SK-N-SH (cell line): ENCODE measurements around the gene SLFNL1. TPM values are rescaled to one million over a fixed set of nuclear protein-coding genes. Genes with fewer than 3 reads are reported as not detected.

Experiments
- CTCF ChIA-PET: fragments of 300-600, 350-600 bp; formaldehyde crosslinking; extraction: SDS; loops from one replicate; lab custom pipeline; 2021; lab: Yijun Ruan, JAX
- POLR2A ChIA-PET: fragments of 350-600 bp; sonication (Branson Sonifier 250); formaldehyde crosslinking; extraction: SDS; loops from one replicate; lab custom pipeline; 2020; ENCODE audit warnings: antibody characterized with exemption, inconsistent platforms; lab: Yijun Ruan, JAX
- DNase-seq: peaks from one replicate; pipeline ENCODE4 v3.0.0; 2012
- H2AFZ ChIP-seq: fragments of 200-600 bp; sonication (generic); 2 replicates; pipeline ENCODE4 v1.8.1; 2016; ENCODE audit warnings: antibody characterized with exemption, mild to moderate bottlenecking, low read depth
- H3F3A ChIP-seq: fragments of 200-600 bp; sonication (generic); replicated peaks from 2 replicates; pipeline ENCODE3; 2016; ENCODE audit warnings: antibody characterized with exemption, mild to moderate bottlenecking; ENCODE audit not compliant: insufficient read depth
- H3K27ac ChIP-seq, 2 experiments: fragments of 200-500 bp in 1 of 2; fragments of 200-600 bp in 1 of 2; sonication (Bioruptor generic) in 1 of 2; sonication (generic), shearing (Covaris generic) in 1 of 2; 2 replicates each; pipeline versions ENCODE4 v1.5.1 to v1.6.1; 2014 to 2016; ENCODE audit warnings: low read depth in 2 of 2, inconsistent platforms in 1 of 2, low read length in 1 of 2, mild to moderate bottlenecking in 1 of 2, mixed read lengths in 1 of 2
- H3K27me3 ChIP-seq: fragments of 200-600 bp; sonication (generic), shearing (Covaris generic); 2 replicates; pipeline ENCODE4 v1.6.1; 2016; ENCODE audit warnings: mixed run types; ENCODE audit not compliant: insufficient read depth
- H3K36me3 ChIP-seq, 2 experiments: fragments of 200-500 bp in 1 of 2; fragments of 200-600 bp in 1 of 2; sonication (Bioruptor generic) in 1 of 2; sonication (generic) in 1 of 2; replicated peaks in 1 of 2; 2 replicates each; pipeline versions ENCODE3 to v1.5.1; 2014 to 2016; ENCODE audit warnings: low read length in 1 of 2, mild to moderate bottlenecking in 1 of 2; ENCODE audit not compliant: insufficient read depth in 2 of 2, control insufficient read depth in 1 of 2
- H3K4me1 ChIP-seq, 2 experiments: fragments of 200-500 bp in 1 of 2; fragments of 200-600 bp in 1 of 2; sonication (Bioruptor generic) in 1 of 2; sonication (generic), shearing (Covaris generic) in 1 of 2; 2 replicates each; pipeline versions ENCODE4 v1.5.1 to v1.6.1; 2014 to 2016; ENCODE audit warnings: low read depth in 1 of 2, low read length in 1 of 2, mixed run types in 1 of 2; ENCODE audit not compliant: insufficient read depth in 2 of 2, control insufficient read depth in 1 of 2
- H3K4me2 ChIP-seq: fragments of 200-600 bp; sonication (generic), shearing (Covaris generic); 2 replicates; pipeline ENCODE4 v1.6.1; 2017; ENCODE audit warnings: mixed run types
- H3K4me3 ChIP-seq, 2 experiments: fragments of 200-500 bp in 1 of 2; fragments of 200-600 bp in 1 of 2; sonication (Bioruptor generic) in 1 of 2; sonication (generic), shearing (Covaris generic) in 1 of 2; 2 replicates each; pipeline versions ENCODE4 v1.5.1 to v1.8.1; 2014 to 2016; ENCODE audit warnings: low read depth in 2 of 2, inconsistent platforms in 1 of 2, low read length in 1 of 2, mild to moderate bottlenecking in 1 of 2, mixed read lengths in 1 of 2, moderate library complexity in 1 of 2
- H3K79me2 ChIP-seq: fragments of 200-600 bp; sonication (generic); 2 replicates; pipeline ENCODE4 v1.8.1; 2017; ENCODE audit warnings: mild to moderate bottlenecking; ENCODE audit not compliant: insufficient read depth
- H3K9ac ChIP-seq: fragments of 200-600 bp; sonication (generic); 2 replicates; pipeline ENCODE4 v1.6.1; 2017; ENCODE audit warnings: mixed run types
- H3K9me2 ChIP-seq: fragments of 200-600 bp; sonication (generic); 2 replicates; pipeline ENCODE4 v1.6.1; 2017; ENCODE audit warnings: mixed run types
- H3K9me3 ChIP-seq: fragments of 200-600 bp; sonication (generic); 2 replicates; pipeline ENCODE4 v1.6.1; 2017; ENCODE audit warnings: mixed run types, mild to moderate bottlenecking, moderate library complexity
- H4K20me1 ChIP-seq: fragments of 200-600 bp; sonication (generic); 2 replicates; pipeline ENCODE4 v1.6.1; 2017; ENCODE audit warnings: mild to moderate bottlenecking, mixed run types; ENCODE audit not compliant: insufficient read depth
- CHD2 ChIP-seq: fragments of 150-350 bp; IDR thresholded peaks from 2 replicates; pipeline ENCODE4 v1.6.1; 2018; ENCODE audit warnings: low read length; ENCODE audit not compliant: partially characterized antibody
- ELF1 ChIP-seq: IDR thresholded peaks from 2 replicates; pipeline ENCODE4 v1.4.0; 2012
- EP300 ChIP-seq, 2 experiments: IDR thresholded peaks; 2 replicates each; pipeline versions ENCODE4 v1.4.0 to v1.6.1; 2012; ENCODE audit warnings: borderline replicate concordance in 1 of 2, low read depth in 1 of 2, low read length in 1 of 2
- EZH2phosphoT487 ChIP-seq: fragments of 200-600 bp; sonication (generic); IDR thresholded peaks from 2 replicates; pipeline ENCODE4 v1.6.1; 2017; ENCODE audit warnings: low read depth, mixed run types, mild to moderate bottlenecking, antibody characterized with exemption, moderate library complexity, borderline replicate concordance
- FOSL2 ChIP-seq: IDR thresholded peaks from 2 replicates; pipeline ENCODE4 v1.4.0; 2012; ENCODE audit warnings: low read depth, mild to moderate bottlenecking, moderate library complexity, borderline replicate concordance
- GABPA ChIP-seq: IDR thresholded peaks from 2 replicates; pipeline ENCODE4 v1.4.0; 2012; ENCODE audit warnings: low read depth, mild to moderate bottlenecking
- GATA2 ChIP-seq: sonication (generic); formaldehyde crosslinking; IDR thresholded peaks from 2 replicates; pipeline ENCODE4 v1.5.0; 2020; ENCODE audit warnings: mild to moderate bottlenecking, missing genetic modification reagents
- JUND ChIP-seq: IDR thresholded peaks from 2 replicates; pipeline ENCODE4 v1.4.0; 2012
- MEF2A ChIP-seq: IDR thresholded peaks from 2 replicates; pipeline ENCODE4 v1.4.0; 2012; ENCODE audit warnings: low read depth, borderline replicate concordance
- NFIC ChIP-seq: IDR thresholded peaks from 2 replicates; pipeline ENCODE4 v1.4.0; 2012; ENCODE audit warnings: borderline replicate concordance
- NRF1 ChIP-seq: IDR thresholded peaks from 2 replicates; pipeline ENCODE4 v1.6.1; 2012; ENCODE audit warnings: low read depth, mild to moderate bottlenecking, low read length
- POLR2AphosphoS5 ChIP-seq: IDR thresholded peaks from 2 replicates; pipeline ENCODE4 v1.6.1; 2012; ENCODE audit warnings: low read depth, low read length
- RAD21 ChIP-seq: IDR thresholded peaks from 2 replicates; pipeline ENCODE4 v1.6.1; 2012; ENCODE audit warnings: mild to moderate bottlenecking, low read length
- RCOR1 ChIP-seq: fragments of 150-350 bp; IDR thresholded peaks from 2 replicates; pipeline ENCODE4 v1.6.1; 2017; ENCODE audit warnings: antibody characterized with exemption, low read length
- RFX5 ChIP-seq: IDR thresholded peaks from 2 replicates; pipeline ENCODE4 v1.6.1; 2012; ENCODE audit warnings: mild to moderate bottlenecking, improper control_type of control experiment, low read length
- TEAD4 ChIP-seq: IDR thresholded peaks from 2 replicates; pipeline ENCODE4 v1.4.0; 2012; ENCODE audit warnings: mild to moderate bottlenecking, borderline replicate concordance; ENCODE audit not compliant: insufficient read depth
- YY1 ChIP-seq: IDR thresholded peaks from 2 replicates; pipeline ENCODE4 v1.4.0; 2012; ENCODE audit warnings: low read depth, mild to moderate bottlenecking
- ZBTB33 ChIP-seq: IDR thresholded peaks from 2 replicates; pipeline ENCODE4 v1.4.0; 2012; ENCODE audit warnings: low read depth, borderline replicate concordance
- WGBS: methylation state at CpG from one replicate; pipeline ENCODE4 v1.1.6; 2017; ENCODE audit warnings: low lambda C conversion rate; 5-methylcytosine and 5-hydroxymethylcytosine counted together
- polyA plus RNA-seq, 3 experiments: library from polyadenylated mRNA; depleted of rRNA; stranded (reverse); fragments of >200 nt; gene quantifications; 2 replicates each; pipeline ENCODE4 v1.2.3, GENCODE V29; 2012
- TF ChIP-seq, protein P1 (sequence below): IDR thresholded peaks from 2 replicates; pipeline ENCODE4 v1.4.0; 2012; ENCODE audit warnings: low read depth
- TF ChIP-seq, protein P2 (sequence below): IDR thresholded peaks from 2 replicates; pipeline ENCODE4; 2012
- TF ChIP-seq, protein P3 (sequence below): fragments of 150-350 bp; IDR thresholded peaks from 2 replicates; pipeline ENCODE4 v1.6.1; 2017; ENCODE audit warnings: antibody characterized with exemption, low read length, low read depth, borderline replicate concordance

The SLFNL1 gene
- polyA plus RNA-seq, 1 of the 3 experiments (the other 2 are of a cell fraction), result 0.26 TPM

GRCh38 chr1:41013024-41013423 is 8.5 kb downstream of the SLFNL1 start:
- Histone ChIP-seq H3K27ac (no peak overlapping the region), H3K9ac (no peak overlapping the region), H3K36me3 (peaks cover 52 to 77% of the 10 kb centered on the region in 2 experiments), H2AFZ (no peak overlapping the region), H3K9me2 (no peaks in the 10 kb centered on the region), H3K27me3 (no peaks in the 10 kb centered on the region), H3K4me1 (no peaks in the 10 kb centered on the region), H3K4me2 (no peak overlapping the region), H4K20me1 (no peaks in the 10 kb centered on the region), H3K9me3 (no peaks in the 10 kb centered on the region), H3F3A (peaks cover 8% of the 10 kb centered on the region), H3K4me3 (no peak overlapping the region), H3K79me2 (peaks cover 6% of the 10 kb centered on the region; the same call in 1 of the 2 replicates)
- no peak for DNase-seq
- POLR2A ChIA-PET, result no interaction called here
- CTCF ChIA-PET, result interaction anchor here (1.0 kb wide), 1 partner anchor 9 kb away, joined by 4 read pairs; no protein-coding TSS in a partner anchor
- WGBS, result 90% methylated on average over 6 of the region's 6 CpGs
- TF ChIP-seq NFIC, result no peak
- TF ChIP-seq ELF1, result no peak
- no peak for TF ChIP-seq TEAD4
- TF ChIP-seq EP300 (IDR thresholded peaks at IDR 0.05; ENCODE audit: borderline replicate concordance in 1 of 2, low read depth in 1 of 2, low read length in 1 of 2), result no peak
- TF ChIP-seq, protein P1, sequence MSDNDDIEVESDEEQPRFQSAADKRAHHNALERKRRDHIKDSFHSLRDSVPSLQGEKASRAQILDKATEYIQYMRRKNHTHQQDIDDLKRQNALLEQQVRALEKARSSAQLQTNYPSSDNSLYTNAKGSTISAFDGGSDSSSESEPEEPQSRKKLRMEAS, result no peak
- no peak for TF ChIP-seq GATA2
- no peak for TF ChIP-seq GABPA
- no peak for TF ChIP-seq RFX5
- TF ChIP-seq, protein P2, sequence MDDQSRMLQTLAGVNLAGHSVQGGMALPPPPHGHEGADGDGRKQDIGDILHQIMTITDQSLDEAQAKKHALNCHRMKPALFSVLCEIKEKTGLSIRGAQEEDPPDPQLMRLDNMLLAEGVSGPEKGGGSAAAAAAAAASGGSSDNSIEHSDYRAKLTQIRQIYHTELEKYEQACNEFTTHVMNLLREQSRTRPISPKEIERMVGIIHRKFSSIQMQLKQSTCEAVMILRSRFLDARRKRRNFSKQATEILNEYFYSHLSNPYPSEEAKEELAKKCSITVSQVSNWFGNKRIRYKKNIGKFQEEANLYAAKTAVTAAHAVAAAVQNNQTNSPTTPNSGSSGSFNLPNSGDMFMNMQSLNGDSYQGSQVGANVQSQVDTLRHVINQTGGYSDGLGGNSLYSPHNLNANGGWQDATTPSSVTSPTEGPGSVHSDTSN, result no peak
- TF ChIP-seq ZBTB33, result no peak

- Histone ChIP-seq H2AFZ (no peak overlapping the region), H3K27ac (no peak overlapping the region), H3K79me2 (peaks cover 23% of the 10 kb centered on the region; the same call in 1 of the 2 replicates), H3K9me2 (no peaks in the 10 kb centered on the region), H3K4me3 (no peak overlapping the region), H3K36me3 (peaks cover 74 to 85% of the 10 kb centered on the region in 2 experiments), H3K9me3 (no peaks in the 10 kb centered on the region), H3K27me3 (no peaks in the 10 kb centered on the region), H4K20me1 (0 out of 2 replicates have a peak, but pooled peaks cover 3% of the 10 kb centered on the region), H3K4me2 (no peak overlapping the region), H3K9ac (no peak overlapping the region), H3K4me1 (no peaks in the 10 kb centered on the region), H3F3A (peaks cover 6% of the 10 kb centered on the region)
- DNase-seq, result no peak
- ChIA-PET POLR2A (no interaction called here), CTCF (no interaction called here)
- WGBS, result 100% methylated on average over 1 of the region's 1 CpG
- TF ChIP-seq YY1 (no peak), NRF1 (no peak), RCOR1 (no peak), EP300 (IDR thresholded peaks at IDR 0.05; ENCODE audit: borderline replicate concordance in 1 of 2, low read depth in 1 of 2, low read length in 1 of 2) (no peak), ELF1 (no peak), CHD2 (no peak), JUND (no peak), EZH2phosphoT487 (no peak), RAD21 (no peak), FOSL2 (no peak), POLR2AphosphoS5 (no peak), ZBTB33 (no peak), GABPA (no peak), MEF2A (no peak)
- TF ChIP-seq, protein P3, sequence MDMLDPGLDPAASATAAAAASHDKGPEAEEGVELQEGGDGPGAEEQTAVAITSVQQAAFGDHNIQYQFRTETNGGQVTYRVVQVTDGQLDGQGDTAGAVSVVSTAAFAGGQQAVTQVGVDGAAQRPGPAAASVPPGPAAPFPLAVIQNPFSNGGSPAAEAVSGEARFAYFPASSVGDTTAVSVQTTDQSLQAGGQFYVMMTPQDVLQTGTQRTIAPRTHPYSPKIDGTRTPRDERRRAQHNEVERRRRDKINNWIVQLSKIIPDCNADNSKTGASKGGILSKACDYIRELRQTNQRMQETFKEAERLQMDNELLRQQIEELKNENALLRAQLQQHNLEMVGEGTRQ, result no peak
- TF ChIP-seq, protein P2, result no peak
Measured at GRCh38 chr1:41010345-41010744, 11.2 kb downstream of the SLFNL1 start.
